ENCODE measurements around the gene OPCML.

The OPCML gene

DNA sequence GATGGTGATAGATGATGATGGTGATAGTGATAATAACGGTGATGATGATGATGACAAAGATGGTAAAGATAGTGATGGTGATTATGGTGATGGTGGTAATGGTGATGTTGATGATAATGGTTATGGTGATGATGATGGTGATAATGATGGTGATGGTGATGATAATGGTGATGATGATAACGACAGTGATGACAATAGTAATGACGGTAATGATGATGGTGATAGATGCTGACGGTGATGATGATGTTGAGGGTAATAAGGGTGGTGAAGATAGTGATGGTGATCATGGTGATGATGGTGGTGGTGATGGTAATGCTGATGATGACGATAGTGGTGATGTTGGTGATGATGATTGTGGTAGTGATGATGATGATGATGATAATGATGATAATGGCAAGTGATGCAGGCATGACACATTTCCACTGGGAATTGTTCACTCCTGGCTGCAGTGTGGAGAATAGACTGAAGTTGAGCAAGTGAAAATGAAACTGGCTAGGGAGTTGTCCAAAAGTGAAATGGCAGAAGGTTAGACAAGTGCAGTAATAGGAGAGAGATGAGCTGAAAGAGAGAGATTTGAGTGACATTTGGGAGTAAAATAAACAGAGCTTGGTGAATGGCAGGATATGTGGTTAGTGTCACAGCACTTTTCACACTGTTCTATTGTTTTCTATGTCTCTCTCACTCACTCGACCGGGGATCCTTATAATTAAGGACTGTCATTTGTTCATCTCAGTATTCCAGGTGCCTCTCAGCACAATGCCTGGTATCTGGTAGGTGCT lies 992.5 kb downstream of the OPCML start:
- no peak for DNase-seq (ENCODE audit: low read depth in 2 of 2, low spot score in 1 of 2)

DNA sequence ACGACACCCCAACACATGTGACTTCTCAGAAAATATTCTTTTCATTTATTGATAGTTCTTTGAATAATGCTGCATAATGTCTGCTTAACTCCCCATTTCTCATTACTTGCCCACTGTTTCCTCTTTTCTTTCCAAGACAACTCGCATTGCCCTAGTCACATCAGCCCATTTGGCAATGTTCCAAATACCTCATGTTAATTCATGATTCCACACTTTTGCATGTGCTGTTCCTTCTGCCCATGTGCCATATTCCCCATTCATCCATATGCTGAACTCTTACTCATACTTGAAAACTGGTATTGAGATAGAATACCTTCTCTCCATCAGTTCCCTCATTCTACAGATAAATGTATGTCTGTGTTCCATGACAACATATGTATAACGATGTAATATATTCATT lies 993.7 kb downstream of the OPCML start:
- no peak for DNase-seq (ENCODE audit: low read depth in 2 of 2, low spot score in 1 of 2)

DNA sequence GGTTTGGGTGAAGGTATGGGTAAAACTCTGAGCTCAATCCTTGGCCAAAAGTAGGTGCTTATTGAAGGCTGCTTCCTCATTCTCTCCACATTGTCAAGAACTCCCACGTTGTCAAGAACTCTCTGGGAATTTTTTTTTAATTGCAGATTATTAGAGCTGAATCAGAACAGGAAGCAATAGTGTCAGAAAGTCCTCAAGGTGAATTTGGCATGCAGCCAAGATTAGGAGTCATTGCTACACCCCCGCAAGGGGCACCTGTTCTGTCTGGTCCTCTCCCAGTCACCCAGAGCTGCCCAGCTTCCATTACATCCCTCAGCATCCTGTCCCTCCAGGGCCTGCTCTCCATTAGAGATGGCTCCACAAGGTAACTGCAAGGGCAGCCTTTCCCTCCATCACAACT lies 996.5 kb downstream of the OPCML start:
- DNase-seq (ENCODE audit: low read depth in 2 of 2, low spot score in 1 of 2): no peak

DNA sequence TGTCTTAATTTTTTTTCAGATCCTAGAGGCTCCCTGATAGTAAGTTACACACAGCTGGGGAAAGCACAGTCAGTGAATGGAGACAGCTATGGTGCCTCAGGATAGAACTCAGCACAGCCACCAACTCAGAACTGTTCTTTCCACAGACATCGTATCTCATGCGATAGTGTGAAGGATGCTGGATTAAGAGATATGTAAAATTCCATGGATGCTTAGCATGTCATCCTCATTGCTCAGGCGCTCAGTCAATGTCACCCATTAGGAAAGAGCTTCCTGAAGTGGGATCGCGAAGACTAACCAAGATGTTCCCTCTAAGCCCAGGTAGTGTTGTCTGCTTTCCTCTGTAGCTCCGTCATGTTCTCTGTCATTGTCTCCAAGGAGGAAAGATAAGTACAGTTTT lies 1000.4 kb downstream of the OPCML start:
- no peak for DNase-seq (ENCODE audit: low read depth in 2 of 2, low spot score in 1 of 2)

DNA sequence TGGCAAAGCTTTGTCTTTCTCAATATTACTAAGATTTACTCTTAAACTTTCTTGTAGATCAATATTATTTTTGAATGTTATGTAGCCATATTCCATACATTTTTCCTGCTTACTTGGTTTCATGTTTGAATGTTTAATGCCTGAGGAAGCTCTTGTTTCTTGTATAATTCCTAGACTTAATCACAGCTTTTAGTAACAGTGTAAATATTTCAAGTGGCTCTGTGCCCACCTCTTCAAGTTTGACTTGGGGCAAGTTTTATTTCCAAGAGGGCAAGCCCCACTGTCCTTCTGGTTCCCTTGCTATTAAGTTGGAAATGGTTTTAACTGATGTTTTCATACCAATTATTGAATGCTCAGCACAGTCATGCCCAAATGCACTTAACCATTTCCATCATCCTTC lies 1004.1 kb downstream of the OPCML start:
- DNase-seq (ENCODE audit: low read depth in 2 of 2, low spot score in 1 of 2): no peak

DNA sequence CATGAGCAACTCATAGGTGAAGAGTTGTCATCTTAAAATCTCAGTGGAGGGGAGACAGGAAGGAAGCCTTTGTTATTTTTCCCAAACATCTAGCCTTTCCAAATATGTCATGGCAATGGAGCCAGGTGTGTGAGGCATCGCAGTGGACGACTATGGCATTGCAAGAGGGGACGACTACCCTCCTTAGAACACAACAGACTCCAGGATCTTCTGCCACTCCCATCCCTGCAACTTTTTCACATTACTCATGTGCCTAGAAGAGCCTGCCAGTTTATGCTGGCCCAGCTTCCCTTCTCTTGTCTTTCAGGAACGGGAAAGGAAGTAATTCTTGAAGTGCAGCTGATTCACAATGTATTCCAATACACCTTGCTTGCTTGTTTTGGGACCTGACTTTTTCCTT lies 1008.4 kb downstream of the OPCML start:
- no peak for DNase-seq (ENCODE audit: low read depth in 2 of 2, low spot score in 1 of 2)

DNA sequence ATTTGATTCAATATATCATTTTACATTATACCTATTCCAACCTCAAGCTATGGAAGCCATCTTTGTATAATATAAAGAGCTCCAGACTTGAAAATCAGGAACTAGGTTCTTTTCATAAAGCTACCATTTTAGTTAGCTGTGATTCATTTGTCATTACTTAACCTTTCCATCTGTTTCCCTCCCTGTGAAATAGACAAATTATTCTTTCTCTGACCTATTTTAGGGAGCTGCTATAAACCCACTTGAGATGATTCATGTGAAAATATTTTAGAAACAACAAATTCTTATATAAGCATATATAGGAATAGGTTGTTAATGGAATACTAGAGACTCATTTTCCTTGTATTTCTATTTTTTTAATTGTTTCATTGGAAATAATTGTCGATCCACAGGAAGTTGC lies 1012.1 kb downstream of the OPCML start:
- no peak for DNase-seq (ENCODE audit: low read depth in 2 of 2, low spot score in 1 of 2)

DNA sequence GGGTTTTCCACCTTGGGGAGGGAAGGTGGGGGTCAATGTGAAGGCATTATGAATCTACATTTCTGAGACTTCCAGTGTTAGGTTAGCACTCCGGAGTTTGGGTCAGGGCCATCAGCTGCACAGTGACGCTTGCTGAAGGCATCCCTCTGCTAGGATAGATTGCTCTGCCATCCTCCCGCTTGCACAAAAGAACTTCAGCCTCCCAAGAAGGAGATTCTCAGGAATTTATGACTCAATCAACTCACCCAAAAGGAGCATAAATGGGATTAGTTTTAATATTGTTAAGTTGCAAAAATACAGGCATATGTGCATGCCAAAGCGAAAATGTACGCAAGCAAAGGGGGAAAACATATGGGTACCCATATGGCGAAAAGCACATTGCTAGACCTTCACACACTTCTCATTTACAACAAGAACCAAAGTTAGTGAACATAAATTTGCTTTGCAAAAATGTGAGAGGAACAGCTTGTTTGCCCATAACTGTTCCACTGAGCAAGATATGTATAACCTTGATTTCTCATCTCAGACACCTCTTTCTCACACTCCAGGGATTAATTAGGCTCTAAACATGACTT lies 1013.0 kb downstream of the OPCML start:
- no peak for DNase-seq (ENCODE audit: low read depth in 2 of 2, low spot score in 1 of 2)

DNA sequence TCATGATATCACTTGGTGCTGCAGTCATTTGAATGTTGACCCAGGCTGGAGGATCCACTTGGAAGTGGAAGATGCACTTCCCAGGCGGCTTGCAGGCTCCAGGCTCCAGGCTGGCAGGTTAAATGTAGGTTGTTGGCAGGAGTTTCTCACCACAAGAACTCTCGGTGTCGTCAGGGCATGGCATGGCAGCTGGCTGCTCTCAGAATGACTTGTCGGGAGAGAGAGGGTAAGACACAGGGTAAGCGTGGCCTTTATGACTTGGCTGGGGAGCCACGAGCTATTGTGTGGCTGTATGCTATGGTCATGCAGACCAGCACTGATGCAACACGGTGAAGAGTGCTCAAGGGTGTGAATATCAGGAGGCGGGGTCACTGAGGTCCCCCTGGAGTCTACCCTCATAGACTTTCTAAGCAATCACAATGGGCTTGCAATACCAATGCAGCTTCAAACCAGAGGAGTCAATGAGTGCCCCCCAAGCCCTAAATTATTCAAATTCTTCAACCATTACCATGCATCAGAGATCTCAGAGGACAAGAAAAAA lies 1027.7 kb downstream of the OPCML start:
- DNase-seq (ENCODE audit: low read depth in 2 of 2, low spot score in 1 of 2): no peak

DNA sequence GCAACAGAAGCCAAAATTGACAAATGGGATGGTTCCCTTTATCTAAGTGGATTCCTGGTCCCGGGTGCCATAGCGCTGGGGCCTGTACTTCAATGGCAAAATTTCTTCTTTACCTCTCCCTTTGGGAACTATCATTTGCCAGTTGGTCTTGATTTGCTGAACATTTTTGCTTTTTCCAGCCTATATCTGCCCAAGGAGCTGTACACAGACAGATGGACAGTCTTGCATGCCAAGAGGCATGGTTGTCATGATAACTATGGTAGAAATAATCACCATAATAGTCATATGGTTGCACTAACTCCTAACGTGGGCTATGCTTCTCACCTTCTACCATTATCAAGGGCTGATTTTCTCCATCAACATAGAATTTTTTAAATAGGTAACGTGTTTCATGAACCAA lies 1030.9 kb downstream of the OPCML start:
- DNase-seq (ENCODE audit: low read depth in 2 of 2, low spot score in 1 of 2): no peak

DNA sequence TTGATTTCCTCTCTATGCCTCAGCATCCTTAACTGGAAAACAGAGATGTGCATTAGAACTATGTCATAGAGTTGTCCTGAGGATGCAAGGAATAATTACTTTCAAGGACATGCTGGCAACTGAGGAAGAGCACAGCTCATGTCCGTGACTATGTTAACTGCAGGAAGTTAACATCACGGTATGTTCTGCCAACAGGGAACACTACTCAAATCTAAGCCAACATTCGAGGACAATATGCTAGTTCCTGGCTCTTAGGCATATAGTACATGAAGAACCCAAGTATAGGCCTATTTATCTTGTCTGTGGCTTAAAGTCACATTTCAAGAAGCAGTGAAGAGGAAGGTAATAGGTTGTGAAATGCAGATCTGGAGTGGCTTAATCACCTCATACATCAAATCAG lies 1032.6 kb downstream of the OPCML start:
- no peak for DNase-seq (ENCODE audit: low read depth in 2 of 2, low spot score in 1 of 2)

DNA sequence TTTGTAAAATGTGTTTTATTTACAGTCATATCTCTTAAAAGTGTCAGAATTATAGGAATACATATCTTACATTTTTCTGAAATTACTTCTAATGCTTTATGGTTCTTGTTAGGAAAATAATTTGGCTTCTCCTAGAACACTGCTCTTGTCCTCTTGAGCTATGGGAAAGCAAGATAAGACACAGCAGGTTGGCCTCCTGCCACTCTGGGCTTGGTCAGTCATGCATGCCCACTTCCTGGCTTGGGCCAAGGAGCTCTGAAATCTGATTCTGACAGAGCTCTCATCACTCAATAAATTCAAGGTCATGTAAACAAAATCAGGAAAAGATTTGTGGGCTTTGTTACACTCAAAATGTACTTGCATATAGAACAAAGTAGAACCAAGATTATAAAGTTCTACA lies 1036.0 kb downstream of the OPCML start:
- DNase-seq (ENCODE audit: low read depth in 2 of 2, low spot score in 1 of 2): no peak

DNA sequence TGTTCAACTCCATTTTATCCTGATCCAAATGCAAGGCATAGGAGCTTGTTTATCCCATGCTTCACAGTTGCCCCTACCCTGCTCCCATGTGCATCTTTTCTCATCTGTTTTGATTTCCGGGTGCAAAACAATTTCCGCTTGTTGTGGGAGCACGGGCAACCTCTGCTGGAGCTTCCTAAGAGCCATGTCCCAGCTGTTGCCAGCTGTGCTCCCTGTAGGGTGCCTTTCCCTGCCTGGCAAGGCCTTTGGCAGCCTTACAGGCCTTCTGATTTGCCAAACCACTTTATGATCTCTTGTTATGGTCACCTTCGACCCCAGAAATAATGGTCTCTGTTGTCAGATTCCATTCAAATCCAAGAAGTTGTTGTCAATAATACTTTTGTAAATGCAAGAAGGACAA lies 1038.5 kb downstream of the OPCML start:
- DNase-seq (ENCODE audit: low read depth in 2 of 2, low spot score in 1 of 2): no peak

DNA sequence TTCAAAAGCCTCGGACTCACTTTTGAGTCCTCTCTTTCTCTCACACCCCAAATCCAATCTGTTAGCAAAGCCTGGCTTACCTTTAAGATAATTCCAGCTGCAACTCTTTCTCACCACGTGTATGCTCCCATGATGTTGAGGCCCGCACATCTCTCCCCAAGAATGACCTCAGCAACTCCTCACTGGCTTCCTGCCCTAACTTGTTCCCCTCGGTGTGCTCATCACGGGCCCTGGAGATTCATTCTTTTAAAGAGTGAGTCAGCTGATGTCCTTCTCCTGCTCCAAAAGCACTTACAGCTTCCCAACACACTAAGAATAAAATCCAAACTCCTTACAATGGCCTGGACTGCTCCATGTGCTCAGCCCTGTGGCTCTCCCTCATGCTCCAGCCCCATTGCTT lies 1041.3 kb downstream of the OPCML start:
- DNase-seq (ENCODE audit: low read depth in 2 of 2, low spot score in 1 of 2): no peak

DNA sequence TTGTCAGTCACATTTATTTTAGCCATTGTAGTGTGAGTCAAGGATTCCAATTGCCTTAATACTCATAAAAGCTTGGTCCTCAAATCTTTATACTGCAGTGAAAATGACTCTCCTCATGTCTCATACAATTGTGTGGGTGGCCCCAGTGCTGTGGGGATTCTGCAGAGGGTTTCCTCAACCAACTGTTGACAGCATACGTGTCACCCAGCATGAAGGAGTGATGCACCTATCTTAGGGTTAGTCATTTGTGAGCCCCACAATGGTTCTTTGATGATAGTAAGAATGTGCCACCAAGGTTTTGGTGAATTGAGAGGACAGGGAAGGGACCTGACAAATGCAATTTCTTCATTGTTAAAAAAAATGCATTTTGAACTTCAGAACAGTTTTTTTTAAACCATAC lies 1046.2 kb downstream of the OPCML start:
- no peak for DNase-seq (ENCODE audit: low read depth in 2 of 2, low spot score in 1 of 2)

DNA sequence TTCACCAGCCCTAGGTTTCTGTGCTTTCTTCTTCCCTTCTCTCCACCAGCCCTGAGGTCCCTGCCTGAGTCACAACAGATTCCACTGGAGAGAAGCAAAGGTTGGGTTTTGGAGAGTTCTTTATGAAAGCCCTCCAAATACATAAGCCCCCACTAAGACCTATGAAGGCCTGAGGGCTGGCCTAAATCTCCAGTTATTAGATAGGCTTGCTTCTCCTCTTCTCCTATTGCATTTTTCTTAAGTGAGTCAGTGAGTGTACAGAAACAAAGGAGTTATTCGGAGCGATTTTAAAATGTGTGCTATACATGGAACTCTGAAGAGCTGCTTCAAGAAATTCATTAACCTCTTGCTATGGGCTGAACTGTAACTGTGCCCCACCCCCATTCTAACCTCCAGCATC lies 1057.3 kb downstream of the OPCML start:
- DNase-seq (ENCODE audit: low read depth in 2 of 2, low spot score in 1 of 2): no peak

DNA sequence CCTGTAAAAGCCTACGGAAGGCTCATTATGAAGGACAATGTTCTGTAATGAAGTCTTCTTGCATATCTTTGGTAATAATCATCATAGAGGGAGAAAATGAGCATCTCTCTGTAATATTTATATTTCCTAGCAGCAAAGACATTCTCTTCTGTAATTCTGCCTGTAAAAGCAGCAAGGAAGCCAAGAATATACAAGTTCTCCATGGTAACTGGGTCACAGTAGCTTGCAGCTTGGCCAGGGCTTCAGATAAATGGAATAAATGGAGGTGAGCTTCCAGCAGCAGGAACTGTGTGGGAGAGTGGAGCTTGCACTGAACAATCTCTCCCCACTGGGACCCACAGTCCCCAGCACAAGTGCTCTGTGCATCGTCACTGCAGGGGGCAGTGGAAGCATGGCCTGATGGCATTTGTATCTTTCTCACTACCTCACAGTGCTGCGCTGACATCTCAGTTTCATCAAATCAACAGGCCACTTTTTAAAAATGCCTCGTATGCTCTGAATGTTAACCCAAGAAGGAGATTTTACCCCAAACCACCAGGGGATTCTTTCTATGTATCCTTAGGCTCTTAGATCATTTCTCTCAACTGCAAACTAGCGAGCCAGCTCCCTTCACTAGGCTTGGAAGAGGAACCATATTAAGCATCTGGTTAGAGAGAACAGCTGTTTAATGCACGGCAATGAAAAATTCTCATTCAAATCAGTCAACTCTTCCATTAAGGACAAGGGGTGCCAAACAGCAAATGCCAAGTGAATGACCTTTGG lies 1059.7 kb downstream of the OPCML start:
- DNase-seq (ENCODE audit: low read depth in 2 of 2, low spot score in 1 of 2): no peak

DNA sequence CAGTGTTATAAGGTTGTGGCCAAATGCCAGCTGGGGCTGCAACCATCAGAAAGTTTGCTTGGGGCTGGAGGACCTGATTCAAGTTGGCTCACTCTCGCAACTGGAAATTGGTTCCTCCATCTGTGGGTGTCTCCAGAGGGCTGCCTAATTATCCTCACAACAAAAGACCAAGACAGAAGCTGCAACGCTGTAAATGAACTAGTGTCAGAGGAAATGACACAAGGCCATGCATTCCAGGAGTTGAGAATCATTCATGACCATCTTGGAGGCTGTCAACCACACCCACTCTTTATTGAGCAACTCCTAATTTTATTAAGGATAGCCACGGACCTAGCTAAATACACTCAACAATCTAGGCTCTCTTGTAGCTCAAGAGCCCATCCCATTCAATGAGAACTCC lies 1060.8 kb downstream of the OPCML start:
- DNase-seq (ENCODE audit: low read depth in 2 of 2, low spot score in 1 of 2): no peak

DNA sequence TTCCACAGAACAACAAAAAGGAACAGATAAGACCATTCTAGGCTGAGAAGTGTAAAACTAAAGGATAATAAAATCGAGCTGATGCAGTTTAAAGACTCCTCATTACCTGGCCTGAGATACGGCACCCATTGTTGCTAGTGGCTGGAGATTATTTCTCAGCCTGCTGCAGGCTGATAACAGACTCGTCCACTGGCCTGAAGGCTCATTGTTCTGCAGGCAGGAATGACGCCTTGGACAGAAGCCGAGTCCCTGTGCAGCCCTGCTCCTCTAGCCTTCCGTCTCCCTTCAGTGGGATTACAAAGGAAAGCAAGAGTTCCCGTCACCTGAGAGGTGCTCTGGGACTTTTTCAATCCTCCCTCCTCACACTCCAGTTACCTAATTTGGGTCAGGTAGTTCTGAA lies 1065.3 kb downstream of the OPCML start:
- DNase-seq (ENCODE audit: low read depth in 2 of 2, low spot score in 1 of 2): no peak

DNA sequence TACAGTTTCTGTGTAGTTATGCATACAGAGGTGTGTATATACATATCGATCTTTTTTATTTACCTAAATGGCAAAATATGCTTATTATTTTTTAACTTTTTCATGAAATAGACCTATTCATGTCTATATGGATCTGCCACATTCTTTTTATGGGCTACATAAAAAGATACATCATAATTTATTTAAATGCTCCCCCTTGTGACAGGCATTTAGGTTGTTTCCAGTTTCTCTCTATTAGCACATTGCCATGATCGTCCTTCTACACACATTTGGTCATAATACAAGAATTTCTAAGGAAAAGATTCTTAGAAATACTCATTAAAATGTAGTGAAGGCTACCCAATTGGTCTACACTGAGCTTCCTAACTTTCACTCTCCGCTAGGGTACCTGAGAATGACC lies 1067.4 kb downstream of the OPCML start:
- DNase-seq (ENCODE audit: low read depth in 2 of 2, low spot score in 1 of 2): no peak

DNA sequence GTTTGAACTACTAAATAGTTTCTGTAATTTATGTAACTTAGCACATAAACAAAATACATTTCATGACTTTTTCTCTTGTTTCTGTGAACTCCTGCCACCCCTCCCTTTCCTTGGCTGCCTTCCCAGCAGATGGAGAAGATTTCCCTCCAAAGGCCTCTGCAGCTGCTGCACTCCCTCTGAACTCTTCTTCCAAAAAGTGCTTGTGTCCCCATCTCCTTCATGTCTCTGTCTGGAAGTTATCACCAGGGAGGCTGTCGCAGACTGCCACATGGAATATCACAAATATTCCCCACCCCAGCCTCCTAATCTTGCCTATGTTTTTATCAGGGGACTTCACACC lies 1068.3 kb downstream of the OPCML start:
- DNase-seq (ENCODE audit: low read depth in 2 of 2, low spot score in 1 of 2): no peak

DNA sequence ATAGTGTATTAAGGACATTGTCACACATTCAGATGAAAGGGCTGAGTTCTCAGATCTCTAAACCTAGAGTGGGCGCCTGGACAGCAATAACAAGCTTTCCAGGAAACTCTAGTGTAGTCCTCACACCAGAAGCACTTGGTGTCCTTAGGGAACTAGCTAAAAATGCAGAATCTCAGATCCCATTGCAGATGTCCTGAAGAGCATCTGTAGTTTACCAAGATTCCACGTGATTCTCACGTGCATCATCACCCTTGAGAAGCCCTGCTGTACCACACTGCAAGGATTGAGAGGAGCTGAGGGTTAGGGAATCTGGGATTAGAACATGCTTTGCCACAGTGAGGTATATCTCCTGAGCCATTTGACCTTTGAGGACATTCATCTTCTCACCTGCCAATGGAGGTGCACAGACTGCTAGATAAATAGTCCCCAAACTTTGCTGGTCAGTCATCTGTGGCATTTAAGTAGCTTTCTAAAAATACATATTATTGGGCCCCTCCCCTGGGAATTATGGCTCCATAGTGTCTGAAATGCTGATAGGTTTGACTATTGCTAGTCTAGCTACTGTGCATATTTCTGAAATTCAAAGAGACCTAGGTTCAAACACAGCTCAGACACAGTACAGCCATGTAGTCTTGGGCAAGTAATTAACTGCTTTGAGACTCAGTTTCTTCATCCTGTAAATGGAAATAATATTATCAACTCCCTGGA lies 1068.9 kb downstream of the OPCML start:
- no peak for DNase-seq (ENCODE audit: low read depth in 2 of 2, low spot score in 1 of 2)
